NCI-H446 (cell line): ENCODE data around the gene TRIM49B.
"Not testable (repeated sequence)": the region's sequence is repeated elsewhere in the genome, so short reads cannot be mapped to it uniquely, and the experiment has no call there.

Source experiments
- DNase-seq, 2 experiments: peaks; one replicate each; lab custom pipeline; 2025; lab: John Stamatoyannopoulos, UW

TRIM49B gene, protein sequence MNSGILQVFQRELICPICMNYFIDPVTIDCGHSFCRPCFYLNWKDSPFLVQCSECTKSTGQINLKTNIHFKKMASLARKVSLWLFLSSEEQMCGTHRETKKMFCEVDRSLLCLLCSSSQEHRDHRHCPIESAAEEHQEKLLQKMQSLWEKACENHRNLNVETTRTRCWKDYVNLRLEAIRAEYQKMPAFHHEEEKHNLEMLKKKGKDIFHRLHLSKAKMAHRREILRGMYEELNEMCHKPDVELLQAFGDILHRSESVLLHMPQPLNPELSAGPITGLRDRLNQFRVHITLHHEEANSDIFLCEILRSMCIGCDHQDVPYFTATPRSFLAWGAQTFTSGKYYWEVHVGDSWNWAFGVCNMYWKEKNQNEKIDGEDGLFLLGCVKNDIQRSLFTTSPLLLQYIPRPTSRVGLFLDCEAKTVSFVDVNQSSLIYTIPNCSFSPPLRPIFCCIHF

DNA sequence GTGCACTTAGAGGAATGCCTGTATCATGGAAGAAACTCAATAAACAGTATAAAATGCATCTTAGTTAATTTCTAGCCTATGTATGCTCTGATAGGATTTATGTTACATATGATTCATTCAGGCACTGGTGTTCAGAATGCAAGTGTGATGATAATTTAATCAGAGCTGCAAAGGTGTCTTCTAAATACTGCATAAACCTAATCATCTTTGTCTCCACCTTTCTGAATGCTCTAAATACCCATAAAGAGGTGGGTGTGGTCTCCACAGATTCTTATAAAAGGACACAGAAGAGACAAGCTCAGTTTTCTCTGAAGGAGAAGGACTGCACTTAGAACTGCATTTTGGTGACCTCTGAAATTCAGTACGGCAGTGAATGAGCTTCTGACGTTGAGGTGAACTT lies at the start of gene TRIM49B:
Gene TRIM49B (plus strand): TSS at position 301 of the 400 bp plus-strand sequence. CDS start 2,777 bp downstream, outside the sequence.
- DNase-seq: not testable (repeated sequence)

DNA sequence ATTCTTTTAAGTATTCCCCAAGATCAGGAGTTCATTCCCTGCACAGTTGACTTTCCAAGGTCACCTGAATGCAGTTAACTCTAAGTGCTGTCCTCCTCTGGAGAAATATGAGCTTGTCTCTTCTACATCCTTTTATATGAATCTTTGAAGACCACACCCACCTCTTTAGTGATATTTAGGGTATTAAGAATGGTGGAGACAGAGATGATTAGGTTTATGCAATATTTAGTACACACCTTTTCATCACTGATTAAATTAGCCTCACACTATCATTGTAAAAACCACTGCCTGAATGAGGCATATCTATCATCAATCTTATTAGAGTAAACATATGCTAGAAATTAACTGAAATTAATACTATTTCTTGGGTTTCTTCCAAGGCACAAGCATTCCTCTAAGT lies 44.8 kb upstream of the TRIM49B start, which contains the start of gene TRIM51G:
Gene TRIM51G (minus strand): TSS at position 101 of the 400 bp plus-strand sequence. CDS start 2,190 bp downstream, outside the sequence.
- not testable (repeated sequence) for DNase-seq

DNA sequence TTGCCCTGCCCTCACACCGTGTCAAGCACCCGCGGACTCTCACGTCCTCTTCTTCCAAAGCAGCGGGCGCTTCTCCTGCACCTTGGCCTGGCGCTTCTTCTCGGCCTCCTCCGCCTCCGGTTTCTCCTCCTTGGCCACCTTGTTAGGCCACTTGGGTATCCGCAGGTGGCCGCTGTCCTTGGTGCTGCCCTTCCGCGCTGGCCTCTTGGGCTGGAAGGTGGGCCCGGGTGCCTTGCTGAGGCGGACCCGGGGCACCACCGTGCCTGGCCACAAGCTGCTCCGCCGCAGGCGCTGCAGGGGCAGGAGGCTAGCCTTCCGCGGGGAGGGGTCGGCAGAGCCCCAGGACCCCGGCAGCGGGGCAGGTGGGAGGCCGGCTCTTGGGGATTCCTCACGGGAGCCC lies 19.6 kb downstream of the TRIM49B start:
- DNase-seq: not testable (repeated sequence)

DNA sequence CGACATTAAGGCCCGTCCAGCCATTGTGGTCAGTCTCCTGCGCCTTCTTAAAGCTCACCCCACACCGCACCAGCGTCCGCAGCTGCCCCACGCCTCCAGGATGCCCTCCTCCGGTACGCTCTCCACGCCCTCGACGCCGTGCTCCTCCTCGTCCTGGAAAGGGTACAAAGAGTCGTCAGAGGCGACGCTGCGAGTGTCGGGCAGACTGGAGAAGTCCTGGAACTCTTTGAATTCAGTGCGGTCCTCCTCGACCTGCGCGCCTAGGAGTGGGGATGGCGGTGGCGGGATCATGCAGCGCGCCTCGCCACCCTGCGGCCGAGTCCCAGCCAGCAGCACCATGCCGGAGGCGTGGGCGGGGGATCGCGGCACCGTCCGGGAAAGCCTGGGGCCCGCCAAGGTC lies 21.2 kb downstream of the TRIM49B start:
- not testable (repeated sequence) for DNase-seq

DNA sequence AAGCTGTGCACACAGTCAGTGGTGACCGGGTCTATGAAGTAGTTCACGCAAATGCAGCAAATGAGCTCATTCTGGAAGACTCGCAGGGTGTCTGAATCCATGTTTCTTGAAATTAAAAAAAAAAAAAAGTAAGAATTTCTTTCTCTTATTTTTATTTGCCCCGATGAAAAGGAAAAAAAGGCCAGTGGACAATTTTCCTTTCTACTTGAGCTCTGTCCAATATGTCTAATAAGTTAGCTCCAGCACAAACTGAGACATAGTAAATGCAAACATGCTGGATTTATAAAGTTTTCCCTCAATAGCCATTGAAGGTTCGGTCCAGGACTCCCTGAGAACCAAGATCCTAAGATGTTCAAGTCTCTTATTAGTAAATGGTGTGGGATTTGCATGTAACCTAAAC lies 30.4 kb downstream of the TRIM49B start, which contains the start of gene TRIM64C:
Gene TRIM64C (minus strand): TSS at position 101 of the 400 bp plus-strand sequence. CDS start 0 bp downstream, at position 101.
- not testable (repeated sequence) for DNase-seq

DNA sequence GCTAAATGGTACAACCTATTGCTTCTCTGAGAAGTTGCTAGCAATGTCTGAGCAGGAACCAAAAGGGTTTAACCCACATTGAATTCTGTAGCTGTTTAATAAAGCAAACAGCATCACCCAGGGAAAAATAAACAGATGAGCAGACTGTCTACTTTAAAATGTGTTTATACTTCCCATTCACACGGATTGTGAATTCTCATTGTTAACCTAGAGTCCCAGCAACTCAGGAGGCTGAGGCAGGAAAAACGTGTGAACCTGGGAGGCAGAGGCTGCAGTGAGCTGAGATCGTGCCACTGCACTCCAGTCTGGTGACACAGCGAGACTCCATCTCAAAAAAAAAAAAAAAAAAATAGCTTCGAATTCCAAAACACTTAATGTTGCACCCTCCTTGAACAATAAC lies 41.3 kb downstream of the TRIM49B start:
- DNase-seq: not testable (repeated sequence)
